Activated T-helper 2 cell treated with anti-CD3 and anti-CD28 coated beads, Interferon-gamma antibody, Interleukin-2, Interleukin-4, amounts not matched to agents 10 μg/mL and 5 μg/mL and 100 μg/mL, durations not matched to agents 14 hours and 24 hours and 36 hours (primary cell): ENCODE results near the gene FGGY. TPM values are rescaled to one million over a fixed set of nuclear protein-coding genes. Genes with fewer than 3 reads are reported as not detected.

Experiments
- DNase-seq: peaks from one replicate; pipeline ENCODE4 v3.0.0; 2021; ENCODE audit warnings: low spot score
- H3K27ac Mint-ChIP-seq: one replicate; pipeline ENCODE4 v1.8.0; 2021; ENCODE audit warnings: mixed read lengths
- H3K27me3 Mint-ChIP-seq: one replicate; pipeline ENCODE4 v1.8.0; 2021; ENCODE audit warnings: low read depth, mixed read lengths
- H3K36me3 Mint-ChIP-seq: one replicate; pipeline ENCODE4 v1.8.0; 2021; ENCODE audit warnings: low read depth, mixed read lengths
- H3K4me1 Mint-ChIP-seq: one replicate; pipeline ENCODE4 v1.8.0; 2021; ENCODE audit warnings: low read depth, mixed read lengths
- H3K4me3 Mint-ChIP-seq: one replicate; pipeline ENCODE4 v1.8.0; 2021; ENCODE audit warnings: low read depth, mild to moderate bottlenecking, moderate library complexity, mixed read lengths
- H3K9me3 Mint-ChIP-seq: one replicate; pipeline ENCODE4 v1.8.0; 2021; ENCODE audit warnings: mixed read lengths
- intact Hi-C: fragments of 100-400 bp; cut with micrococcal nuclease; formaldehyde crosslinking; loops from one replicate; pipeline ENCODE4 v1.15.1; 2023
- total RNA-seq: library from RNA; stranded (reverse); gene quantifications from 2 replicates; pipeline ENCODE4 v1.2.3, GENCODE V29; 2022

The FGGY gene
- total RNA-seq, 1 donor from 2014 or later: 10.5 TPM

DNA sequence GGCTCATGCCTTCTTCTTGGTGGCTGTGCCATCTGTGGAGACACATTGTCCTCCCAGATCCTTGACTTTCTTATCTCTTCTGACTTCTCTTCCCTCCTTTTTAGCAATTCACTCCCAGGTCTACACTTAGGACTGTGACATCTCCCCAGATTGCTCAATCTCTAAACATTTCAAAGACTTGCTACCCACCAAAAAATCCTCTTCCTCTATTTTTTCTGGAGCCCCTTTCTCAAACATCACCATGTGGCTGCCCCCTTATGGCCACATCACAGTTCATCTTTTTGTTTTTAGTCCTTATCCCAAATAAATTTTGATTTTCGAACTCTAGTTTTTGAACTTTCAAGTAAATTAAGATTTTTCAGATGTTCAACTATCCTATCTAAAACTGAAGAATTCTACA is 369.2 kb downstream of the FGGY start:
- intact Hi-C loops: no loop called here

DNA sequence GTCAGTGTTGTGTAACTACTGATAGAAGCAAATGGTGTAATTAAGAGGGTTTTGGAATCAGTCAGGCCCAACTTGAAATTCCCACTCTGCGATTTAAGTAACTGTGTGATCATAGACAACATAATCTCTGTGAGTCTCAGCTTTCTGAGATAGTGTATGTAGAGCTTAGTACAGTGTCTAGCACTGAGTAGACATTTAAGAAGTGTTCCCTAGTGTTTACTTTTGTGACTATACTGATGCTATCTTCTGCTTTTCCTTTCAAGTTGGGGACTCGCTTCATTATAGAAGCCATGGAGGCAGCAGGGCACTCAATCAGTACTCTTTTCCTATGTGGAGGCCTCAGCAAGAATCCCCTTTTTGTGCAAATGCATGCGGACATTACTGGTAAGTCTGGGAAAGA is 370.1 kb downstream of the FGGY start:
- no peak for DNase-seq
- Mint-ChIP-seq H3K36me3 (no peaks in the 10 kb centered on the region), H3K4me1 (no peaks in the 10 kb centered on the region), H3K4me3 (no peak overlapping the region), H3K27ac (no peak overlapping the region), H3K9me3 (no peaks in the 10 kb centered on the region), H3K27me3 (no peaks in the 10 kb centered on the region)
- intact Hi-C loops: no loop called here

More for the DNA sequence above, 369.2 kb downstream of the FGGY start:
- no peaks in the 10 kb centered on the region for H3K4me1 Mint-ChIP-seq
- H3K27me3 Mint-ChIP-seq: no peaks in the 10 kb centered on the region
- no peaks in the 10 kb centered on the region for H3K36me3 Mint-ChIP-seq
- H3K4me3 Mint-ChIP-seq: no peak overlapping the region
- H3K27ac Mint-ChIP-seq: no peak overlapping the region
- no peaks in the 10 kb centered on the region for H3K9me3 Mint-ChIP-seq
- DNase-seq: no peak

DNA sequence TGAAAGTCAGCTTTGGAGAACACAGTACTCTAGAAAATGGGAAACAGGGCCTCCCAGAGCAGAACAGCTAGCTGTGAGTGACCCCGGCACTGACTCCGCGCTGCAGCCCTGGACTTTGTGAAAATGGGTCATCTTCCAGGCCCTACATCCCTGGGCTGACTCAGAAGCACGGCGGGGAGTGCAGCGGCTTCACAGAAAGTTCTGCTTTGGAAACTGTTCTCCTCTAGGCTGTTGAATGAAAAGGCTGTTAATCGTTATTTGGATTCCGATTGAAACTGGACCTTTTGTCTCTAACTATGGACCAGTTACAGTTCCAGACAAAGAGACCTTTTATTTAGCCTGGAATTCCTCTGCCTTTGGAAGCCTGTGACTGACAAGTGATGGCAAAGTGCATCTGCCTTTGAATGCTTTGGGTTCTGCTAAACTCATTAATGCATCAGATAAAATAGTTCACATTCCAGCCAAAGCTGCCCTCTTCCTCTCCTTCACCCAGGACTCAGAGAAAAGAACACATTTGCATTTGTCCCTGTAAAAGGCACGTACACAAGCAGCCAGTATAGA is 372.9 kb downstream of the FGGY start:
- Mint-ChIP-seq H3K4me1 (peaks cover 2% of the 10 kb centered on the region), H3K9me3 (no peaks in the 10 kb centered on the region), H3K4me3 (no peak overlapping the region), H3K36me3 (no peaks in the 10 kb centered on the region), H3K27me3 (no peaks in the 10 kb centered on the region), H3K27ac (no peak overlapping the region)
- intact Hi-C loops: no loop called here
- no peak for DNase-seq

DNA sequence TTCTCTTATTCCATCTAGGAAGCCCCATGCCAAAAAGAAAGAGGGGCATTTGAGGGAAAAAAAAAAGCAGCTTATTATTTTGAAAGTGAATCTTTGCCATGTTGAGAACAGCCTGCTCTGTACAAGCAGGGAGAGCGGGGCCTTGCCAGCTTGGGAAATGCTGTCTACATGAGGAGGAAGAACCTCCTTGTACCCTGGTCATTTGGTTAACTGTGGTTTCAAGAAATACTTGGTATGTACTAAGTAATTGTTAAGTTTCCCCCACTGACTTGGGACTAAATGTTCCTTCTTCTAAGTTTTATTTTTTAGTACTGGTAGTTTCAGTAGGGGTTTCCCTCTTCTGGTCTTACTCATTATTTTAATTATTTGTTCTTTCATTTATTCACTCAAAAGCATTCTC is 373.8 kb downstream of the FGGY start:
- Mint-ChIP-seq H3K36me3 (no peaks in the 10 kb centered on the region), H3K4me3 (no peak overlapping the region), H3K27me3 (no peaks in the 10 kb centered on the region), H3K27ac (no peak overlapping the region), H3K9me3 (no peaks in the 10 kb centered on the region), H3K4me1 (peaks cover 2% of the 10 kb centered on the region)
- DNase-seq: no peak
- intact Hi-C loops: no loop called here

DNA sequence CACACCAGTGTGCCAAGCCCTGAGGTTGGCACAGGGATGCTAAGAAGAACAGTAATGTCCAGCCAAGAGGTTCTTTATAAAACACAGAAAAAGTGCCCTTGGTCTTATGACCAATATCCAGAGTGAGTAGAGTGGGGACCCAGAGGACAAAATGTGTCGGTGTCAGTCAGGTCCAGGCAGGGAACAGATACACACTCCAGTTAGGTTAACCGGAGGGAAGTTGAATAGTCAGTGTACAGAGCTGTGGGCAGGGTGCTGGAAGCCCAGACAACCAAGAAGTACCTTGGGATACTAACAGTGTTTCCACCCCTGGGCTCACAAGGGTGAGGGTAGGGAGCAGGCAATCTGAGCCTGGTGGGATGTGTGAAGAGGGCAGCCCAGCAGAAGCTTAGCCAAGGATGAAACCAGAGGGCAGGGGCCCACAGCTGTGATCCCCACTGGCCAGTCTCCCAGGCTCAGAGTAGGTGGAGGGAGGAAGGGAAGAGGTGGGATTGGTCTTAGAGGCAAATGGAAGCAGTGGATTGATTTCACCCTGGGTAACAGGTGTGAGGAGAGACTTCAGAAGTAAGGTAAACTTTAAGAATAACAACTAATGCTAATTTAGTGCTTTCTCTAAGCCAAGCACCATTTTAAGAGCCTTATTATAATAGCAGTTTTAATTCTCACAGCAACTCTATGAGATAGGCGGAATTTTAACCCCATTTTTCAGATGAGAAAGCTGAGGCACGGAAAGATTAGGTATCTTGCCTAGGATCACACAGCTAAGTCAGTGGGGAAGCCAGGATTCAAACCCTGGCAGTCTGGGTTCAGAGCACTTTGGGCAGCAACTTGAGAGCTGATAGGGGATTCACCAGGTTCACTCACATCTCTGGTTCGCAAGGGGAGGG is 374.4 kb downstream of the FGGY start:
- DNase-seq: no peak
- no peak overlapping the region for H3K4me3 Mint-ChIP-seq
- intact Hi-C loops: no loop called here
- H3K9me3 Mint-ChIP-seq: no peaks in the 10 kb centered on the region
- no peaks in the 10 kb centered on the region for H3K27me3 Mint-ChIP-seq
- H3K4me1 Mint-ChIP-seq: peaks cover 2% of the 10 kb centered on the region
- H3K27ac Mint-ChIP-seq: no peak overlapping the region
- H3K36me3 Mint-ChIP-seq: no peaks in the 10 kb centered on the region

DNA sequence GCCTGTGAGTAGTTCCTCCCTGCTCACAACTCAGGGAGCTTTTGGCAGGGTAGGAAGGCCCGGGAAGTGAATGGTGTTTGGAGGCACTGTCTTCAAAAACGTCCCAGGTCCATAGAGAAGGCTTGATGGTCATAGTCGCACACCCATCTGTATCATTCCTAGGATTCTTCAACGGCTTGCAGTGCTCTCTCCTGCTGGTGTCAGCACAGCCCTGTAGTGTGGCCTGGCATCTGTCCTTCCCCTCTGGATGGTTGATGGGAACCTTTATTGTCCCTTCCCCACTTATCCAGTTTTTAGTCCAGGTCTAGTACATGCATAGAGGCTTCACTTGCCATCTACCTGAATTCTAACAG is 375.0 kb downstream of the FGGY start:
- no peak overlapping the region for H3K27ac Mint-ChIP-seq
- H3K27me3 Mint-ChIP-seq: no peaks in the 10 kb centered on the region
- H3K9me3 Mint-ChIP-seq: no peaks in the 10 kb centered on the region
- intact Hi-C loops: no loop called here
- peaks cover 2% of the 10 kb centered on the region for H3K4me1 Mint-ChIP-seq
- no peak for DNase-seq
- H3K4me3 Mint-ChIP-seq: no peak overlapping the region
- no peaks in the 10 kb centered on the region for H3K36me3 Mint-ChIP-seq

DNA sequence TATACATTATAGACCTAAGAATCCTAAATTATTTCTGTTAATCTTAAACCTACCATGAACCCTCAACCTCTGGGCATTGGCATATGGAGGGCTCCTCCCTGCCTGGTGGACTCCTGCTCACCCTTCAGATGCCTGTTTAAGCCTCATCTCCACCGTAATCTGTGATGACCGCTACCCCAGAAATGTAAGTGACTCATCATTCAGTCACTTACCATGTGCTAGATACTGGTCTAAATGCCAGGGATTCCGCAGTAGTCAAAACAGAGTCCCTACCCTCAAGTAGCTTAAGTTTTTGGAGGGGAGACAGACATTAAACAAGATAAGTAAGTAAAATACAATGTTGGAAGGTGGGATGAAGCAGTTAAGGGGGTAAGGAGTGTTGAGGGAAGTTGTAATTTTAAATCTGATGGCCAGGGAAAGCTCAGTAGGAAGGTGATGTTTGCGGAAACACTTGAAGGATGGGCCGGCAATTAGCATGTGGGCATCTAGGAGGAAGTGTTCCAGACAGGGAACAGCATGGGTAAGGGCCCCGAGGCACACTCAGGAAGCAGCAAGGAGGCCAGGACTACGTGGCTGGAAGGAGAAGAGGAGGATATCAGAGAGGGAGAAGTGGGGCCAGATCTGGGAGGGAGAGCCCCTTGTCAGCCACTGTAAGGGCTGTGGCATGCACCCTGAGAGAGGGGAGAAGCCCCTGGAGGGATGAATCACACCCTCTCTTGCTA is 376.1 kb downstream of the FGGY start:
- intact Hi-C loops: no loop called here
- no peak overlapping the region for H3K4me3 Mint-ChIP-seq
- no peaks in the 10 kb centered on the region for H3K9me3 Mint-ChIP-seq
- no peaks in the 10 kb centered on the region for H3K36me3 Mint-ChIP-seq
- H3K4me1 Mint-ChIP-seq: peaks cover 2% of the 10 kb centered on the region
- H3K27me3 Mint-ChIP-seq: no peaks in the 10 kb centered on the region
- no peak overlapping the region for H3K27ac Mint-ChIP-seq
- DNase-seq: no peak

DNA sequence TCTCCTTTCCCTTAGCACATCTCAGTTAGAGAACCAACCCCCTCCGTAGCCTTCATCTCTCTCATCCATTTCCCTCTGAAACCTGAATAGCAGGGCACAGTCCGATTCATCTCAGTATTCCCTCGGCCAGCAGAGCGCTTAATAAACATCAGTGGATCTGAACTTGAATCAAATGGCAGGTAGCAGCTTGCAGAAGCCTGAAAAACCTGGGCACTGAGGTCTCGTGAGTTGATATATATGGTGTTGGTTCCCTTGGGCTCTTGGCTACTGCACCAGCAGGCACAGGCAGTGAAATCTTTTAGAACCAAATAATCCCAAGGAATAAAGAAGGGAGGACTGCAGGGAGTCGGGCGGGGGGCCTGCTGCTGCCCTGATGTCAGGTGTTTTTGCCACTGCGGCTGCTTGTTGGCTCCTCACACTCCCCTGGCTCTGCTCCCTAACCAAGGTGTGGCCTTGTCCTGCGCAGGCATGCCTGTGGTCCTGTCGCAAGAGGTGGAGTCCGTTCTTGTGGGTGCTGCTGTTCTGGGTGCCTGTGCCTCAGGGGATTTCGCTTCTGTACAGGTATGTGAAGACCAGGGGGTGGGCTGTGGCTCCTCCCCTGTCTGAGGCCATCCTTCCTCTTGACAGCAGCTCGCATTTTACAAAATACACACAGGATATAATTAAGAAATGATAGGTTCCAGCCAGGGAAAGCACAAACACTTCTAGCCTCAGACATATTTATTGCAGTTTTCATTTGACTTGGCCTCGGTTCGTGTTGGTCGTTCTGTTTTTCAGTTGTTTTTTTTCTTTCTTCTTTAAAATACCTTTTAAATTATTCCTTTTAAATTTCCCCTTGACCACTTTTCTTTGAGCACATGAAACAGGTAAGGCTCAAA is 376.9 kb downstream of the FGGY start:
- no peaks in the 10 kb centered on the region for H3K9me3 Mint-ChIP-seq
- DNase-seq: no peak
- H3K4me1 Mint-ChIP-seq: peaks cover 2% of the 10 kb centered on the region
- no peak overlapping the region for H3K27ac Mint-ChIP-seq
- H3K27me3 Mint-ChIP-seq: no peaks in the 10 kb centered on the region
- intact Hi-C loops: no loop called here
- H3K4me3 Mint-ChIP-seq: no peak overlapping the region
- H3K36me3 Mint-ChIP-seq: no peaks in the 10 kb centered on the region

DNA sequence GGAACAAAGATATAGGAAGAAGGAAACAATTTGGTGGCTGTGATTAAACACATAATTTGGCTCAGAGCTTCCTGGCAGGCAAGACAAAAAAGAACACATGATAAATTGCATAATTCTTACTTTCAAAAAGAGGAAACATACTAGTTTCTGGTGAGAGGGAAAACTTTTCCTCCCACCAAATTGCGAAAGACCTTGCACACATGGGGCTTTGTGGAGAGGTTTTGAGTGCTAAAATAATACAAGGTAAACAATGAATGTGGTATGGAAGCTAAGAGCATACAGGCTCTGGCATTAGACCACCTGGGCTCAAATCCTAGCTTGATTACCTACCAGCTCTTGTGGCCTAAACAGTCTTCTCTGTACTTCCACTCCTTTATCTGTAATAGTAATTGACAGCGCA is 377.7 kb downstream of the FGGY start:
- DNase-seq: no peak
- Mint-ChIP-seq H3K4me3 (no peak overlapping the region), H3K4me1 (peaks cover 2% of the 10 kb centered on the region), H3K27me3 (no peaks in the 10 kb centered on the region), H3K36me3 (no peaks in the 10 kb centered on the region), H3K27ac (no peak overlapping the region), H3K9me3 (no peaks in the 10 kb centered on the region)
- intact Hi-C loops: no loop called here

DNA sequence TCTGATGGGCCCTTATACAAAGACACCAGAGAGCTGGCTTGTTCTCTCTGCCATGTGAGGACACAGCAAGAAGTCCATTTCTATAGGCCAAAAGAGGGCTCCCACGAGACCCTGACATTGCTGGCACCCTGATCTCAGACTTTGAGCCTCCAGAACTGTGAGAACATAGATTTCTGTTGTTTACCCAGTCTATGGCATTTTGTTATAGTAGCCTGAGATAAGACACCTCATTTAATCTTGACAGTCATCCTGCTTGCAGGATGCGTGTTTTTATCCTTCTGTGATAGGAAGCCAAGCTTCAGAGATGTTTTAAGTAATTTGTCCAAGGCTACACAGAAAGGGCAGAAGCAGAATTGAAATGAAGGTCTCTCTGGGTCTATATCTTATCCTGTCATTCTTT is 379.0 kb downstream of the FGGY start:
- DNase-seq: no peak
- Mint-ChIP-seq H3K27ac (no peak overlapping the region), H3K4me3 (no peak overlapping the region), H3K36me3 (no peaks in the 10 kb centered on the region), H3K9me3 (no peaks in the 10 kb centered on the region), H3K4me1 (peaks cover 2% of the 10 kb centered on the region), H3K27me3 (no peaks in the 10 kb centered on the region)
- intact Hi-C loops: no loop called here

DNA sequence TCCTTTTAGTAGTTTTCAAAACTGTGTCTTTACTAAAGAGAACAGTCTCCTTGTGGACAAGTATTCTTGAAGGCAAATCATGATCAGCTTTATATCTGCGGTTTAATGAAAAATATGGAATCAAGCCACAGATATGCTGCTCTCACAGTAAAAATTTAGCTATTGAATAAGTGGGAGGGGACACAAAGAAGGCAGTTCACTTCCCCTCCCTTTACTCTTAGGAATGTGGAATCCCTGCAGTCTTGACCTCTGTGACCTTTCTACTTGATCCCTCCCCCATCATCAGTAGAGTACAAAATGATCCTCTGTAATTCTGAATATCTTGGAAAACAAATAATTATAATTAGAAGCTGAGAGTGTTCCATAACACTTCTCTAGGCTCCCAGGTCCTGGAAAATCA is 381.1 kb downstream of the FGGY start:
- Mint-ChIP-seq H3K9me3 (no peaks in the 10 kb centered on the region), H3K4me1 (peaks cover 2% of the 10 kb centered on the region), H3K27me3 (no peaks in the 10 kb centered on the region), H3K4me3 (no peak overlapping the region), H3K36me3 (no peaks in the 10 kb centered on the region), H3K27ac (no peak overlapping the region)
- intact Hi-C loops: no loop called here
- no peak for DNase-seq

DNA sequence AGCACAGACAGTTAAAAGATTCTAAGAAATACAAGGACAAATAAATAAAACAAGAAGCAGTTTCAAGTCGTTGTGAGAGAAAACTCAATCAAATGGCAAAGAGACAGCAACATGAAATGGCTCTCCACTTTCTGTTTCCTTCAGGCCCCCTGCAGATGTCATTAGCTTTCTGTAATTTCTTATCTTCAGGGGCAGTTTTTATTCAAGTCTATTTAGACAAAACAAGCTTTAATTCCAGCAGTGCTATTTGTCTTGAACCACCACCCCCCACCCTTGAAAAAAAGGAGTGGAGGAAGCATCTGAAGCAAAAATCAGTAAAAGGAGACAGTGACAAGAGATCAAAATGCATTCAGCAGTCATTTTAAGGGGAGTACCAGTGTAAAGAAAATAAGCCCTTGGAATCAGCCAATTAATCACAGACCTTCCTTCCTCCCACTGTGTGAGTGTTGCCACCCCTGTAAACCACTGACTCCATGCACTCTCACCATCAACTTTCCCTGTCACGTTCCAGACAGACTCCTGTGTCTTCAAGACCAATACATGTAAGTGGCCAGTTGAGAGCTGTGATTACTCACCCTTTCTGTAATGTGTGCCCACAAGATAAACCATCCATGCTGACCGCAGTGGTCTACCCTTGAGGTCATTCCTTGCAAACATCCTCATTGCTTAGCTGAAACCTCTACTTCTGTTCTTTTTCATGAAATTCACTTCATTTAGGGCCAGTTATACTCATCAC is 381.8 kb downstream of the FGGY start:
- intact Hi-C loops: no loop called here
- no peak for DNase-seq
- Mint-ChIP-seq H3K27ac (no peak overlapping the region), H3K36me3 (no peaks in the 10 kb centered on the region), H3K4me3 (no peak overlapping the region), H3K4me1 (peaks cover 2% of the 10 kb centered on the region), H3K27me3 (no peaks in the 10 kb centered on the region), H3K9me3 (no peaks in the 10 kb centered on the region)
